LNCAP (cell line): ENCODE results near the gene RPL13.

Experiments used
- CTCF ChIP-seq: fragments of 450-650 bp; IDR thresholded peaks from 2 replicates; pipeline ENCODE4 v1.5.1; 2017; ENCODE audit warnings: mild to moderate bottlenecking

Gene RPL13

DNA sequence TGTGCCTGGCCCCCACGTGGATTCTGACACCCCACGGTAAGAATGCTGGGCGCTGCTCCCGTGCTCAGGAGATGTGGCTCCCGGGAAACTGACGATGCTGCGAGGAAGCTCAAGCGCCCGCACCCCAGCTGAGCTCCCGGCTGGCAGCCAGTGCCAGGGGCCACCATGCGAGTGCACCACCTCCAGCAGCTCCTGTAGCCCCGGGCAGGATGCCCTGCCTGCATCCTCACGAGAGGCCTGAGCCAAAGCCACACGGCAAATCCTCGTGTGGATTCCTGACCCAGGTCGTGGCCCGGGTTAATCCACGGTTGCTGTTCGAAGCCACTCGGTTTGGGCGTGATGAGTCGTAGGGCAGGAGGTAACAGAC lies 41.4 kb downstream of the RPL13 start:
- TF ChIP-seq CTCF: no peak

DNA sequence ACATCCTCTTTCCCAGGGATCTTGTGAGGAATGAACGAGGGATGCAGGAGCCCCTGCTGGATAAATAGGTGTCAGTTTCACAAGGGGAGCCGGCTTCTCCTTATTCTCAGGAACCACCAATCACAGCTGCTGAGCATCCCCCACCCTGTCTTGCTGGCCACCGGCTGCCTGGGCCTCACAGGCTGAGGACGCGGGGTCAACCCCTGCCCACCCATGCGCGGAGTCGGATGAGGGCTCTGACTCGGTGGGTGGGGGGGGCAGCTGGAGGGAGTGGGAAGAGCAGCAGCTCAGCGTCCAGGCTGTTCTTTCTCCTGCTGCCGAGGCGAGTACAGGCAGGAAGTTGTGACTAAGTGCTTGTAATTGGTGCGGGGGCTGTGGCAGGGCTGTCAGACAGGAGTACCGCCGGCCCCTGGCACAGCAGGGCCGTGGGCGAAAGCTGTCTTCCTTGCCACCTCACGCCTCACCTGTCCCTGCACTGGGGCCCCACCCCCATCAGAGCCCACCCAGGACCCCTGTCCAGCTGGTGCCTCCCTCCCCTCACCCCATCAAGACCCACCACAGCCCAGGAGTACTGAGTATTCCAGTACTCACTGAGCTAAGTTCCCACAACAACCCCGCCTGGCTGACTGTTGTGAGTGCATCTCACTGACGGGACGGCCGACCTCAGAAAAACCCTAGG lies 41.9 kb downstream of the RPL13 start:
- TF ChIP-seq CTCF: no peak

GRCh38 chr16:89602952-89603590 lies 42.6 kb downstream of the RPL13 start:
- no peak for TF ChIP-seq CTCF

GRCh38 chr16:89604764-89605163 lies 44.3 kb downstream of the RPL13 start:
- no peak for TF ChIP-seq CTCF

GRCh38 chr16:89605186-89605970 lies 44.9 kb downstream of the RPL13 start:
- TF ChIP-seq CTCF: no peak

DNA sequence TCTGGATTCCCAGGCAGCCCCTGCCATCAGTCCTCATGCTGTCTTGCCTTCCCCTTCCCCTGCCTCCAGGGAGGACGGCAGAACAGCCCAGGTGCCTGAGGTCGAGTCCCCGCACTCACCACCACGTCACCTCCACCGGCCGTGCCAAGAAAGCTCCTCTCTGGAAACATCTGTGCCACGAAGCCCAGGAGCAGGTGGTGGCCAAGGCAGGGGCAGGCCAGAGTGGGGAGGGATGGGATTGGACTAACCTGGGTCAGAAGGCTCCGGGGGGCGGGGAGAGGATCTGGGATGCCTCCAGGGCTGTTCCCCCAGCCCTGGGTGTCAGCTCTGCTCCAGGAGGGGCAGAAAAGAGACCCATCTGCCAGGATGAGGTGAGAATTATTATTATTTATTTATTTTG lies 45.5 kb downstream of the RPL13 start:
- no peak for TF ChIP-seq CTCF

DNA sequence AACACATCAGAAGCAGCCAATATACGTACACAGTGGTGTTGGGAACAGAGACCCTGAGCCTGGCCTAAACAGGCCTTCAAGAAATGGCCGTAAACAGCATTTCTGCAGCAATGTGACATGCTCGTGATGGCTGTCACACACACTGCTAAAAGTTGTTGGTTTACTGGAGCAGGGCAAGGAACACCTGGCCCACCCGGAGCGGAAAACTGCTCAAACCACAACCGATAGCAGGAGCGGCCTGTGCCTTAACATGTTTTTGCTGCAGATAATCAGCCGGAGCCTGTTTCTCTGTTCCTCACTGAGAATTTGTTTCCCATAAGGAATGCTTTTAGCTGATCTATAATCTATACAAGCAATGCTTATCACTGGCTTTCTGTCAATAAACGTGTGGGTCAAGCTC lies 47.0 kb downstream of the RPL13 start:
- no peak for TF ChIP-seq CTCF
